Kidney epithelial cell (primary cell): Measurements from ENCODE around the gene PPP3R1. TPM values are rescaled to one million over a fixed set of nuclear protein-coding genes. Genes with fewer than 3 reads are reported as not detected.

ENCODE experiments used
- DNase-seq: peaks from one replicate; pipeline ENCODE4 v3.0.0-alpha.2; 2010; ENCODE audit warnings: low read depth
- H3K27me3 ChIP-seq: 2 replicates; pipeline ENCODE4 v1.6.0; 2011; ENCODE audit warnings: low read length; ENCODE audit not compliant: control insufficient read depth, insufficient read depth
- H3K36me3 ChIP-seq: 2 replicates; pipeline ENCODE4 v1.5.1; 2011; ENCODE audit warnings: low read length; ENCODE audit not compliant: control insufficient read depth, insufficient read depth
- H3K4me3 ChIP-seq: 2 replicates; pipeline ENCODE4 v1.5.1; 2011; ENCODE audit warnings: low read depth, mild to moderate bottlenecking, control low read depth, low read length
- total RNA-seq: library from RNA; depleted of rRNA; stranded (reverse); fragments of >200 nt; gene quantifications from 2 replicates; pipeline ENCODE4 v1.2.3, GENCODE V29; 2015
- TF ChIP-seq, protein P1 (sequence below): IDR thresholded peaks from 2 replicates; pipeline ENCODE4 v1.5.1; 2011; ENCODE audit warnings: mild to moderate bottlenecking, moderate library complexity, low read length, control low read depth, inconsistent platforms; ENCODE audit not compliant: insufficient read depth, poor library complexity, severe bottlenecking

PPP3R1 gene
- total RNA-seq, 1 donor from 2014 or later: 32.8 TPM

DNA sequence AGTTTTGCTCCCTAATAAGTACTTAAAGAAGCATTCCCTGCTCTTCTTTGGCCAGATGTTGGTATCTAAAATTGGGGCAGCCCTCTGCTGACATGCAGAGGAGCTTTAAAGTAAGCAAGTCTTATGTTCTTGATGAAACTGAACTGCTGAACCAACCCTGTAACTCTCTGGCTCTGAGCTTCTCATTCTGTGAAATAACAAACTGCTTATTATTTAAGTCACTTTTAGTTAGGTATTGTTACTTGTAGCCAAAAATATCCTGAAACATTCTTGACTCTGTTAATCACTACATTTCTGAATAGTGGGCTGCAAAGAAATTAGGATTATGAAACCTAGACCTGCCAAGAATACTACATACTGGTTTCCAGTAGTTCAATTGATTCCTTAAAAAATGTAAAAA lies 15.5 kb downstream of the PPP3R1 start:
- Histone ChIP-seq H3K27me3 (no peaks in the 10 kb centered on the region), H3K36me3 (no peaks in the 10 kb centered on the region), H3K4me3 (no peak overlapping the region)
- no peak for DNase-seq
- TF ChIP-seq, protein P1, sequence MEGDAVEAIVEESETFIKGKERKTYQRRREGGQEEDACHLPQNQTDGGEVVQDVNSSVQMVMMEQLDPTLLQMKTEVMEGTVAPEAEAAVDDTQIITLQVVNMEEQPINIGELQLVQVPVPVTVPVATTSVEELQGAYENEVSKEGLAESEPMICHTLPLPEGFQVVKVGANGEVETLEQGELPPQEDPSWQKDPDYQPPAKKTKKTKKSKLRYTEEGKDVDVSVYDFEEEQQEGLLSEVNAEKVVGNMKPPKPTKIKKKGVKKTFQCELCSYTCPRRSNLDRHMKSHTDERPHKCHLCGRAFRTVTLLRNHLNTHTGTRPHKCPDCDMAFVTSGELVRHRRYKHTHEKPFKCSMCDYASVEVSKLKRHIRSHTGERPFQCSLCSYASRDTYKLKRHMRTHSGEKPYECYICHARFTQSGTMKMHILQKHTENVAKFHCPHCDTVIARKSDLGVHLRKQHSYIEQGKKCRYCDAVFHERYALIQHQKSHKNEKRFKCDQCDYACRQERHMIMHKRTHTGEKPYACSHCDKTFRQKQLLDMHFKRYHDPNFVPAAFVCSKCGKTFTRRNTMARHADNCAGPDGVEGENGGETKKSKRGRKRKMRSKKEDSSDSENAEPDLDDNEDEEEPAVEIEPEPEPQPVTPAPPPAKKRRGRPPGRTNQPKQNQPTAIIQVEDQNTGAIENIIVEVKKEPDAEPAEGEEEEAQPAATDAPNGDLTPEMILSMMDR: no peak

DNA sequence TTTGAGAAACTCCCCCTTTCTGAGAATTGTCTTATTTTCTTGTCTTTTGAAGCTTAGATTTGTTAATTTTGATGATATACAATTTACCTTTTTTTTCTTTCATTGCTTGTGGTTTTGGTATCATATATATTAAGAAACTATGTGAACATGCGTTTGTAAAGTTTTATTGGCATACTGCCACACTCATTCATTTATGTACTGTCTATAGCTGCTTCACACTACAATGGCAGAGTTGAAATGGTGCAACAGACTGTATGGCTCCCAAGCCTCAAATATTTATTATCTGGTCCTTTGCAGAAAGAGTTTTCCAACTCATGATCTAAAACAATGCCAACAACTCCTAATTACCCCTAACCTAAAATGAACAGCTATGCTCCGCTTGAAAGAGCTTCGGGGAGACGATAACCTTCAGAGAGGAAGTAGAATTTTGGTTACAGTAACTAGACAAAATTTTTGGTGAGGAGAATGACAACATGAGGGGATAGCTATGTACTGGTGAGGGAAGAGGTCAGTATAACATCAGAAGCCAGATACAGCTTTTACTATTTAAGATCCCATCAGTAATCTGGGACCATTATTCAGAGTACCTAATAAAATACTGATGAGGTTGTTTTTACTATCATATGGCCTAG lies 16.1 kb downstream of the PPP3R1 start:
- TF ChIP-seq, protein P1: no peak
- DNase-seq: no peak
- Histone ChIP-seq H3K4me3 (no peak overlapping the region), H3K27me3 (no peaks in the 10 kb centered on the region), H3K36me3 (no peaks in the 10 kb centered on the region)

DNA sequence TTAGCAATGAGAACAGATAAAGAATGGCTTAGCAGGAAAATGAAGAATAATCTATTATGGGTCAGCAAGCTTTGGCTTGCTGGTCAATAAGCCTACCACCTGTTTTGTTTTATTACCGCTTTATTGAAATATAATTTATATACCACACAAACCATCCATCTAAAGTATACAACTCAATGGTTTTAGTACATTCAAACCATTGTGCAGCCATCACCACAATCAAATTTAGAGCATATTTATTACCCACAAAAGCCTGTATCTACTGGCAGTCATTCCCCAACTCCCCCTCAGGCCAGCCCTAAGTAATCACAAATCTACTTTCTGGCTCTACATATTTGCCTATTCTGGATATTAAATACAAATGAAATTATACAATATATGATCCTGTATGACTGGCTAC lies 17.2 kb downstream of the PPP3R1 start:
- Histone ChIP-seq H3K4me3 (no peak overlapping the region), H3K36me3 (no peaks in the 10 kb centered on the region), H3K27me3 (no peaks in the 10 kb centered on the region)
- TF ChIP-seq, protein P1: no peak
- DNase-seq: no peak

DNA sequence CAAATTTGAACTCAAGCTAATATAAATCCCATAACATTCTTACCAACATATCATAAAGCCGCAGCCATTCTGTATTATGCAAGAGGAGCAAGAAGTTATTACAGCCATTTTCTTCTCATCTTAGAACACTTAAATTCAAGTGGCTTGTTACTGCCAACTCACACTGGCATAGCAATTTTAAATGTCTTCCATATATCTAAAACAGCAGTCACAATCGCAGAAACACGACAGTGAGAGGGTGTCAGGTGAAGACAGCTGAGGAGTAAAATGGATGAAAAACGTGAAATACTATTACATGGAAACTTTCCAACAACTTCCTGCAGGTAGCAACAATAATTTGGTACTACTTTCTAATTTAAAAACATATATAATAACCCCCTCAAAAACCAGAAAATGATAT lies 17.9 kb downstream of the PPP3R1 start:
- H3K36me3 ChIP-seq: no peaks in the 10 kb centered on the region
- no peak overlapping the region for H3K4me3 ChIP-seq
- no peak for DNase-seq
- no peaks in the 10 kb centered on the region for H3K27me3 ChIP-seq
- TF ChIP-seq, protein P1: no peak

DNA sequence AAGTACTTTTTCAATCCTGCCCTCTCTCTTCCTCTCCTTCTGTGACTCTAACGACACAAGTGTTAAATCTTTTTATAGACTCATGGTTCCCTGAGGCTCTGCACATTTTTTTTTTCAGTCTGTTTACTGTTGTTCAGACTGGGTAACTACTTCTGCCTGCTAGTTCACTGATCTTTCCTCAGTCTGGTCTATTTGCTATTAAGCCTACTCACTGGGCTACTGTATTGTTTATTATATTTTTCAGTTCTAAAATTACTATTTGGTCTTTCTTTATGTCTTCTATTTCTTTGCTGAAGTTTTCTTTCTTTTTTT lies 21.3 kb downstream of the PPP3R1 start:
- no peaks in the 10 kb centered on the region for H3K27me3 ChIP-seq
- H3K4me3 ChIP-seq: no peak overlapping the region
- DNase-seq: no peak
- H3K36me3 ChIP-seq: no peaks in the 10 kb centered on the region
- TF ChIP-seq, protein P1: no peak
